Adrenal gland (tissue), 12 donors: ENCODE measurements around the gene OR10A6. TPM values are rescaled to one million over a fixed set of nuclear protein-coding genes. Genes with fewer than 3 reads are reported as not detected.

Experiments
- DNase-seq, 7 donors: peaks; one replicate each; pipeline ENCODE4 v3.0.0-alpha.2; 2019 to 2020
- H3K27ac ChIP-seq, 5 donors: fragments of 200-600 bp; sonication (generic) in 4 of 5; 1 replicate in 3 of 5; 2 replicates in 2 of 5; pipeline versions ENCODE4 v1.5.1 to v1.8.0; 2016 to 2020; ENCODE audit warnings: mild to moderate bottlenecking in 1 of 5
- H3K27me3 ChIP-seq: fragments of 200-600 bp; 2 replicates; pipeline ENCODE4 v1.8.0; 2021
- H3K36me3 ChIP-seq, 2 donors: fragments of 200-600 bp; replicated peaks in 1 of 2; 1 replicate in 1 of 2; 2 replicates in 1 of 2; pipeline versions ENCODE4 v1.5.1 to v1.8.0; 2018 to 2022
- H3K4me1 ChIP-seq, 2 donors: fragments of 200-600 bp; replicated peaks in 1 of 2; 1 replicate in 1 of 2; 2 replicates in 1 of 2; pipeline versions ENCODE4 v1.5.1 to v1.8.0; 2018 to 2021
- H3K4me3 ChIP-seq, 4 donors: fragments of 200-600 bp; sonication (generic) in 3 of 4; one replicate each; pipeline ENCODE4 v1.5.1; 2016 to 2018
- H3K9me3 ChIP-seq, 3 donors: fragments of 200-600 bp; sonication (generic) in 1 of 3; replicated peaks in 1 of 3; 1 replicate in 2 of 3; 2 replicates in 1 of 3; pipeline versions ENCODE4 v1.5.1 to v1.8.0; 2016 to 2021
- CTCF ChIP-seq, 6 experiments: fragments of 450-650 bp in 4 of 6; fragments of 200-600 bp in 2 of 6; sonication (generic) in 1 of 6; IDR thresholded peaks; 1 replicate in 5 of 6; 2 replicates in 1 of 6; pipeline versions ENCODE4 v1.5.1 to v1.8.0; 2016 to 2021; ENCODE audit warnings: antibody characterized with exemption in 6 of 6, mild to moderate bottlenecking in 2 of 6, moderate library complexity in 1 of 6
- POLR2A ChIP-seq, 2 donors: fragments of 450-650 bp; IDR thresholded peaks; one replicate each; pipeline ENCODE4 v1.6.1; 2017; ENCODE audit warnings: antibody characterized with exemption in 2 of 2, mild to moderate bottlenecking in 2 of 2, moderate library complexity in 1 of 2
- WGBS, 4 donors: extraction: QIAGEN DNeasy Blood & Tissue Kit in 2 of 4; methylation state at CpG; one replicate each; pipeline versions ENCODE4 v1.1.5 to v1.1.7; 2013 to 2017; 5-methylcytosine and 5-hydroxymethylcytosine counted together
- intact Hi-C, 2 donors: fragments of 100-400 bp; cut with DNase I; formaldehyde crosslinking; loops; one replicate each; pipeline versions ENCODE4 v1.14.1 to v1.15.0; 2022 to 2023
- polyA plus RNA-seq, 3 donors: library from polyadenylated mRNA; stranded (reverse); fragments of 200-250 nt in 2 of 3; fragments of 350-450 nt in 1 of 3; fragmentation: Illumina TruSeq in 1 of 3; extraction: RNeasy Lipid Tissue Mini Kit (QIAGEN cat#74804) in 1 of 3; gene quantifications; one replicate each; pipeline ENCODE4 v1.2.3, GENCODE V29; 2013 to 2014
- total RNA-seq, 9 donors: library from RNA; depleted of rRNA in 4 of 9; stranded (reverse); fragments of >200 nt in 4 of 9; fragments of 120-200 nt in 1 of 9; fragmentation: NEBNext Ultra II Directional in 1 of 9; extraction: Animal tissue kit (Norgen Biotek cat#: 25700) in 1 of 9; gene quantifications; one replicate each; pipeline versions ENCODE4 v1.1.0 to v1.2.4, GENCODE V29; 2013 to 2023
- donor health status: healthy with polysubstance abuse.
- donor health status: Bipolar disorder and iron deficiency.
- donor health status: DM: yes; HTN: yes; CAD: no.
- donor health status: DM: no; HTN: no; CAD: no.
- donor health status: DM: no; HTN: no; CAD: no.
- donor health status: DM: yes; HTN: yes; CAD: no.

Gene OR10A6
- total and polyA plus RNA-seq, 12 donors, result not detected

GRCh38 chr11:7971846-7972245 is 40.8 kb upstream of the OR10A6 start:
- no peak overlapping the region for H3K27ac ChIP-seq
- no peaks in the 10 kb centered on the region for H3K4me1 ChIP-seq
- no peak for TF ChIP-seq CTCF (IDR thresholded peaks at IDR 0.05)
- TF ChIP-seq POLR2A (IDR thresholded peaks at IDR 0.05), result no peak
- H3K27me3 ChIP-seq, result no peaks in the 10 kb centered on the region
- no peaks in the 10 kb centered on the region for H3K9me3 ChIP-seq
- DNase-seq, result no peak
- intact Hi-C loops, result no loop called here
- H3K36me3 ChIP-seq, result no peaks in the 10 kb centered on the region
- no peak overlapping the region for H3K4me3 ChIP-seq

- no peak for TF ChIP-seq CTCF (IDR thresholded peaks at IDR 0.05)
- TF ChIP-seq POLR2A (IDR thresholded peaks at IDR 0.05), result no peak
- WGBS, 4 donors, result 57 to 71% (median 62%) methylated on average over 3 of the region's 3 CpGs
These were observed 38.9 kb upstream of the OR10A6 start for GRCh38 chr11:7969756-7970646.

GRCh38 chr11:7968686-7969085 is 37.6 kb upstream of the OR10A6 start:
- Histone ChIP-seq H3K9me3 (no peaks in the 10 kb centered on the region), H3K27me3 (no peaks in the 10 kb centered on the region), H3K36me3 (no peaks in the 10 kb centered on the region), H3K27ac (no peak overlapping the region), H3K4me1 (no peaks in the 10 kb centered on the region), H3K4me3 (no peak overlapping the region)
- 45 to 66% (median 56%) methylated on average over 2 of the region's 2 CpGs for WGBS, 4 donors
- intact Hi-C loops, result no loop called here
- no peak for DNase-seq
- no peak for TF ChIP-seq POLR2A (IDR thresholded peaks at IDR 0.05)
- no peak for TF ChIP-seq CTCF (IDR thresholded peaks at IDR 0.05)

More at GRCh38 chr11:7969756-7970646, 38.9 kb upstream of the OR10A6 start:
- Histone ChIP-seq H3K27ac (no peak overlapping the region), H3K9me3 (no peaks in the 10 kb centered on the region), H3K27me3 (no peaks in the 10 kb centered on the region), H3K4me1 (no peaks in the 10 kb centered on the region), H3K4me3 (no peak overlapping the region), H3K36me3 (no peaks in the 10 kb centered on the region)
- DNase-seq, result no peak
- intact Hi-C loops, result no loop called here

GRCh38 chr11:7967826-7968225 is 36.8 kb upstream of the OR10A6 start:
- no peaks in the 10 kb centered on the region for H3K4me1 ChIP-seq
- intact Hi-C loops, result no loop called here
- TF ChIP-seq POLR2A (IDR thresholded peaks at IDR 0.05) (no peak), CTCF (IDR thresholded peaks at IDR 0.05) (no peak)
- H3K27ac ChIP-seq, result no peak overlapping the region
- H3K36me3 ChIP-seq, result no peaks in the 10 kb centered on the region
- H3K27me3 ChIP-seq, result no peaks in the 10 kb centered on the region
- no peaks in the 10 kb centered on the region for H3K9me3 ChIP-seq
- no peak for DNase-seq
- no peak overlapping the region for H3K4me3 ChIP-seq
